ENCODE measurements around the gene MINK1. TPM values are rescaled to one million over a fixed set of nuclear protein-coding genes. Genes with fewer than 3 reads are reported as not detected.

MINK1 gene
- total and polyA plus RNA-seq, 10 of the 15 experiments (the other 5 are each of a cell fraction or from before 2014, with no cell fraction given), result 0.08 to 55.6 (median 15.0) TPM

- TF ChIP-seq NKRF (conservative IDR thresholded peaks at IDR 0.05), result no peak
These were observed 27.5 kb downstream of the MINK1 start (continued) for GRCh38 chr17:4860651-4861050.

GRCh38 chr17:4861052-4861451, 27.9 kb downstream of the MINK1 start:
- no peaks in the 10 kb centered on the region for H3K79me2 ChIP-seq (ENCODE audit: control insufficient read depth, insufficient read depth, low read length)
- WGBS (ENCODE audit: insufficient coverage, insufficient replicate concordance, low lambda C conversion rate, missing lambda C conversion rate), result 99% methylated on average over 16 of the region's 16 CpGs

More at GRCh38 chr17:4861052-4861451, 27.9 kb downstream of the MINK1 start:
- in situ Hi-C loops (cut with MboI) (no loop called here), intact Hi-C loops (cut with micrococcal nuclease; ENCODE audit: unreplicated experiment) (no loop called here)
- ChIA-PET POLR2A (interaction anchor here (0.6 to 1.1 kb wide), 2 partner anchors 24 to 546 kb away, joined by 3 to 4 read pairs; no protein-coding TSS in a partner anchor), RAD21 (ENCODE audit: unreplicated experiment) (no interaction called here), SMC1A (ENCODE audit: uncharacterized antibody, unreplicated experiment) (no interaction called here), CTCF (interaction anchor here (0.6 to 1.6 kb wide), 2 partner anchors 9 to 151 kb away, joined by 3 to 4 read pairs; partner anchors contain the start of gene ARRB2)
- DNase-seq (ENCODE audit: low read depth, low spot score), result no peak
- Histone ChIP-seq H4K20me1 (ENCODE audit: control insufficient read depth, insufficient read depth) (no peaks in the 10 kb centered on the region), H3K4me2 (ENCODE audit: control insufficient read depth, insufficient read depth) (no peak overlapping the region), H3K27me3 (replicated peaks in 1 of 2; ENCODE audit: control insufficient read depth in 2 of 2, insufficient read depth in 2 of 2, low read length in 1 of 2) (no peaks in the 10 kb centered on the region), H3K9ac (ENCODE audit: control insufficient read depth, insufficient read depth, low read length) (no peak overlapping the region), H2AFZ (ENCODE audit: control insufficient read depth, low read depth, low read length) (no peak overlapping the region), H3K9me3 (replicated peaks; ENCODE audit: control insufficient read depth, insufficient read depth, low read length) (no peaks in the 10 kb centered on the region), H3K36me3 (ENCODE audit: control insufficient read depth in 2 of 2, insufficient read depth in 2 of 2, low read length in 1 of 2) (peaks cover 1 to 3% of the 10 kb centered on the region in 2 experiments; a peak in 3 of 4 replicates), H3K4me3 (no peak overlapping the region), H3K27ac (ENCODE audit: control insufficient read depth, insufficient read depth) (no peak overlapping the region), H3K4me1 (ENCODE audit: control insufficient read depth, insufficient read depth, low read length) (no peaks in the 10 kb centered on the region)
- no peak for ATAC-seq
- TF ChIP-seq CHD4 (IDR thresholded peaks at IDR 0.05), result no peak
- no peak for TF ChIP-seq CEBPB (IDR thresholded peaks at IDR 0.05; ENCODE audit: borderline replicate concordance in 1 of 2, low read depth in 2 of 2, low read length in 2 of 2)
- TF ChIP-seq NBN (IDR thresholded peaks at IDR 0.05), result no peak
- no peak for TF ChIP-seq GATAD2B (conservative IDR thresholded peaks at IDR 0.05; ENCODE audit: low read depth)
- TF ChIP-seq NFYA (IDR thresholded peaks at IDR 0.05; ENCODE audit: borderline replicate concordance, low read depth, low read length), result no peak
- no peak for TF ChIP-seq RFX5 (IDR thresholded peaks at IDR 0.05; ENCODE audit: low read depth, low read length)
- no peak for TF ChIP-seq TBL1XR1 (IDR thresholded peaks at IDR 0.05; ENCODE audit: low read depth, low read length)
- no peak for TF ChIP-seq ZNF24 (IDR thresholded peaks at IDR 0.05)
- no peak for TF ChIP-seq E2F8 (IDR thresholded peaks at IDR 0.05; ENCODE audit: low read depth, partially characterized antibody)
- no peak for TF ChIP-seq PRDM15 (CRISPR knock-in tag; IDR thresholded peaks at IDR 0.05)
- no peak for TF ChIP-seq TARDBP (IDR thresholded peaks at IDR 0.05; ENCODE audit: borderline replicate concordance)
- TF ChIP-seq STAT3 (IDR thresholded peaks at IDR 0.05; ENCODE audit: low read depth, low read length), result no peak
- BruUV-seq (replicated peaks), result no TSS peak
- no peak for FAIRE-seq
